M059J (cell line): ENCODE measurements around the gene EPHA6. TPM values are rescaled to one million over a fixed set of nuclear protein-coding genes. Genes with fewer than 3 reads are reported as not detected.
"Not testable (repeated sequence)": the region's sequence is repeated elsewhere in the genome, so short reads cannot be mapped to it uniquely, and the experiment has no call there.

Experiments used
- DNase-seq: peaks from one replicate; pipeline ENCODE4 v3.0.0-alpha.2; 2012; ENCODE audit warnings: low read depth
- total RNA-seq: library from RNA; depleted of rRNA; stranded (reverse); fragments of >200 nt; shearing (Covaris generic); gene quantifications from 2 replicates; pipeline ENCODE4 v1.2.3, GENCODE V29; 2014

The EPHA6 gene
- total RNA-seq, 1 experiment from 2014 or later = not detected

DNA sequence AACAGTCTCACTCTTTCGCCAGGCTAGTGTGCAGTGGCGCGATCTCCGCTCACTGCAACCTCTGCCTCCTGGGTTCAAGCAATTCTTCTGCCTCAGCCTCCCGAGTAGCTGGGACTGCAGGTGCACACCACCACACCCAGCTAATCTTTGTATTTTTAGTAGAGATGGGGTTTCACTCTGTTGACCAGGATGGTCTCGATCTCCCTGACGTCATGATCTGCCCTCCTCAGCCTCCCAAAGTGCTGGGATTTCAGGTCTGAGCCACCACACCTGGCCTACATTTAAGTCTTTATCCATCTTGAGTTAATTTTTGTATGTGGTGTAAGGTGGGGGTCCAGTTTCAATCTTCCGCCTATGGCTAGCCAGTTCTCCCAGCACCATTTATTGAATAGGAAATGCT, 211.2 kb downstream of the EPHA6 start:
- not testable (repeated sequence) for DNase-seq

GRCh38 chr3:97029972-97030371, 215.6 kb downstream of the EPHA6 start:
- no peak for DNase-seq

- no peak for DNase-seq
Observed at GRCh38 chr3:97037294-97037943, 223.0 kb downstream of the EPHA6 start.

DNA sequence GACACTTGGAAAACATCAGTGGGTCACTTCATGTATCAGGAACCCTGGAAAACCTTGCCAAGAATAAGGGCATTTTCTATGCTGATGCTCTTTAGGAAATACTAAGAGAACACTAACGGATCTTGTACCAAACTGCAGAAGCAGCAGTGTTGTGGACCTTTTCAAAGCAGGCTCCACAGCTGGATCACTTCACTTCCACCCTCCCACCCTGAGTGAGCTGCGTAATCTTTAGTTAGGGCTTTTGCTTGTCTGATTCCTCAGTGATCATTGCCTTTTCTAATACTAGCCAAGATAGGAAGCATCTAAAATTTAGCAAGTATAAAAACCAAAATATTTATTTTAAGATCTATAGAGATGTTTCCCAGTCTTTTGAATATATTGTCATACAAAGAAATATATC, 229.0 kb downstream of the EPHA6 start:
- DNase-seq = no peak

DNA sequence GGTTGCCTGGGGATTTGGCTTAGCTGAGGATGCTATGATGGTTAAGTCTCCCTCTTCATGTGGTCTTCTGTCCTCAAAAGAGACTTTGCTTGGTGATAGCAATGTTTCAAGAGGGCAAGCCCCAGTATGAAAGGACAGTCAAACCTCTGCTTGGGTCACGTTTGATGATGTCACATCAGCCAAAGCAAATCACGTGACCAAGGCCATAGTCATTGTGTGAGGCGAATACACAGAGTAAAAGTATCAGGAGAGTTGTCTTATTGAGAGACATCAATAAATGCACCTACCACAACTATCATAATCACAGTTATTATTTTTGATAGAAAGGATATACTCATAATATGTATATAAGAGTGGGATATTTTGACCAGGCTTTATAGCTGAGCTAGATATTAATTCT, 243.0 kb downstream of the EPHA6 start:
- DNase-seq = no peak

GRCh38 chr3:97059168-97059567, 244.8 kb downstream of the EPHA6 start:
- no peak for DNase-seq

GRCh38 chr3:97066531-97066930, 252.1 kb downstream of the EPHA6 start:
- DNase-seq = no peak

GRCh38 chr3:97070302-97070701, 255.9 kb downstream of the EPHA6 start:
- DNase-seq = no peak

GRCh38 chr3:97074546-97074945, 260.2 kb downstream of the EPHA6 start:
- DNase-seq = no peak

- DNase-seq = no peak
Observed at GRCh38 chr3:97076673-97077072, 262.3 kb downstream of the EPHA6 start.

DNA sequence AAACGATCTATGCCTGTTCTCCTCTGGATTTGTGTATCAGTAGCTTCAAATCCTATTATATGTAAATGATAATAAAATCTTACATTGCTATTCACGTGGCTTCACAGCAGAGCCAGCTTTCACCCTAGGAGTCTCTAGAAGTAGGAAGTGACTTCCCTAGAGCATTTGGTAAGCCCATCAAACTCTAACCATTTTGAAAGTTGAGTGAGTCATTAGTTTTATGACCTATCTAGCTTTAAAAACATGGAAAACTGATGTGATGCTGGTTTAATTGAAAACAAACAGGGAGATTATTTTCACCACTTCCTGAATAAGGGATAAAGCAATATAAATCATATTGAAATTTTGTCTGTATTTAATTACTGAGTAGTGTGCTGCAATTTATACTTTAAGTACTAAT, 275.2 kb downstream of the EPHA6 start:
- no peak for DNase-seq

- no peak for DNase-seq
Observed at GRCh38 chr3:97102641-97103040, 288.2 kb downstream of the EPHA6 start.

DNA sequence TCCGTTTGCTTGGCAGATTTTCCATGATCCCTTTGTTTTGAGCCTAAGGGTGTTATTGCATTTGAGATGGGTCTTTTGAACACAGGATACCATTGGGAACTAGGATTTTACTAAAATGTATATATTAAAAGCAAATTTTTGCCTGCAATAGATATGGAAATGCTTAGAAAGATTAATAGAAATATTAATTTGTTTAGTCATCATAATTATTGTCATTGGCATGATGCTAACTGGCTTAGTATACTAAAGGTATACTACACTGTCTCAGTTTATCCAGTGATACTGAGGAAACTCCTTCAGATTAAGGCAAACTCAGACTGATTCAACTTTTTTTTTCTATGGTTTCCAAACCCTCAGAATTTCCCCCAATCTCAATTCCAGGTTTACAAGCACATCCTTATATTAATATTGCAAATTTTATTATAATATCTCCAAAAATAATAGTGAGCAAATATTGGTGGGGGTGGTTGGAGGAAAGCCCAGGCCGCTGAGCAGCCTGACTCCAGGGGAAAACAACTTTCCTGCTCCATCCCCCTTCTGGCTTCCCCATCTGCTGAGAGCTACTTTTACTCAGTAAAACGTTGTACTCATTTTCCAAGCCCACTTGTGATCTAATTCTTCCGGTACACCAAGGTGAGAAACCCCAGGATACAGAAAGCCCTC, 291.7 kb downstream of the EPHA6 start:
- no peak for DNase-seq

DNA sequence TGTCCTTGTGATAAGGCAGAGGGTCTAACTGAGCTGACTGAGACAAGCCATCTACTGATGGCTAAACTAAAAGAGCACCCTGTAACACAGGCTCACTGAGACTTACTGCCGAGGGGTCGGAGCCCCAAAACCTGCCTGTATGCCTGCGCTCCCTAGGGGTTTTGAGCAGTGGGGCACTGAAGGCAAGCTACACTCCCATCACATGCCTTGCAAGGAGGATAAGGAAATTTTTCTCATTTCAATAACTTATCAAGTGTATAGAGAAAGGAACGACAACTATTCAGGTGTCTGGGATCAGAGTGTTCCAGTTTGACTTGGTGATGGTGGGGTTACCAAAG, 292.2 kb downstream of the EPHA6 start:
- no peak for DNase-seq

- DNase-seq = no peak
Observed at GRCh38 chr3:97108136-97108535, 293.7 kb downstream of the EPHA6 start.

GRCh38 chr3:97111244-97111643, 296.9 kb downstream of the EPHA6 start:
- no peak for DNase-seq

DNA sequence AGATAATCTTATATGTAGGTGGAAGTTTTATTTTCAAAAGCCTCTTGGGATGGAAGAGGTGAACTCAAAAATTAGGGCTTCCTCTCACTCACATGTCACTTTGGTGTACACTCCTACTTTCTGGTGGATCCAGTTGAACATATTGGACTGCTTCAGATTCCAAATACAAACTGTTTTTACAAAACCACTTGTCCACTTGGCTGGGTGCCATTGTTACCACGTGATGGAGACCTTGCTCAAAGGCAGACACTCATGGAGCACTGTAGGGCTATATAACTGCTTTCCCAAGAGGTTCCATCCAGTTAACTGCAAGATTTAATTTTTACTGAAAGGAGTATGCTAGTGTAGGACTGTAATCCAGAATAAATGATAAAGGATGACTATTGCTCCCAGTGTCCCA, 307.0 kb downstream of the EPHA6 start:
- DNase-seq = no peak

- no peak for DNase-seq
Observed at GRCh38 chr3:97125902-97126499, 311.6 kb downstream of the EPHA6 start.

GRCh38 chr3:97131476-97131875, 317.1 kb downstream of the EPHA6 start:
- DNase-seq = peak; percentile 2

GRCh38 chr3:97138914-97139541, 324.6 kb downstream of the EPHA6 start:
- no peak for DNase-seq

GRCh38 chr3:97148931-97149330, 334.5 kb downstream of the EPHA6 start:
- no peak for DNase-seq

DNA sequence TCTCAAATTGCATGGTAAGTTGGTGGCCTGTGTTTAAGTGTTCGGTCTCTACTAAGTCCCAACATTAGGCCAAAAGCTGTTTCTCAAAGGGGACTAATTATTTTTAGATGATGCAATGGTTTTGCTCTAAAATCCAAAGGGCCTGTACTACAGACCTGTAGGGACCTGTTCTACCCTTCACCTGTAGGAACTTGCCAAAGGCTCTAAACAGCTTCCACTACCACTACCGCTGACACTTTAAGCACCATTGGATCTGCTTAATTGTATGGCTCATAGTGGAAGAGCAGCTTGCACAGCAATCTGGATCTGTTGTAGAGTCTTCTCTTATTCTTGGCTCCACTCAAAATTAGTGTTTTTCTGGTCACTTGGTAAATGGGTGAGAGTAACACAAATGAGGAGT, 346.8 kb downstream of the EPHA6 start:
- no peak for DNase-seq

DNA sequence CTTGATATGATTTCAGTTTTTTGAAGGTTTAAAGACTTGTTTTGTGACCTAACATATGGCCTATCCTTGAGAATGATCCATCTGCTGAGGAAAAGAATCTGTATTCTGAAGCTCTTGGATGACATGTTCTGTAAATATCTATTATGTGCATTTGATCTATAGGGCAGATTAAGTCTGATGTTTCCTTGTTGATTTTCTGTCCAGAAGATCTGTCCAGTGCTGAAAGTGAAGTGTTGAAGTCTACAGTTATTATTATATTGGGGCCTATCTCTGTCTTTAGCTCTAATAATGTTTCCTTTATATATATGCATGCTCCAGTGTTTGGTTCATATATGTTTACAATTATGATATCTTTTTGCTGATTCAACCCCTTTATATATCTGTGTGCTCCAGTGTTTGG, 362.8 kb downstream of the EPHA6 start:
- no peak for DNase-seq
